Psoas muscle (tissue), 8 donors: ENCODE measurements around the gene GALNT16. TPM values are rescaled to one million over a fixed set of nuclear protein-coding genes. Genes with fewer than 3 reads are reported as not detected.

Experiments used
- ATAC-seq, 4 donors: fragments of 200-7000 bp; cut with Tn5 transposase; one replicate each; pipeline ENCODE4 v1.9.1; 2020; ENCODE audit warnings: moderate library complexity in 3 of 4, mild to moderate bottlenecking in 2 of 4
- DNase-seq, 2 donors: peaks; one replicate each; pipeline ENCODE4 v3.0.0-alpha.2; 2020
- H3K27ac ChIP-seq: fragments of 200-600 bp; one replicate; pipeline ENCODE4 v1.8.0; 2022
- H3K27me3 ChIP-seq, 3 donors: fragments of 200-600 bp in 1 of 3; one replicate each; pipeline versions ENCODE4 v1.6.1 to v1.8.0; 2013 to 2022; ENCODE audit warnings: low read length in 2 of 3, mild to moderate bottlenecking in 2 of 3, moderate library complexity in 1 of 3; ENCODE audit not compliant: insufficient read depth in 3 of 3
- H3K36me3 ChIP-seq, 2 donors: fragments of 200-600 bp in 1 of 2; one replicate each; pipeline versions ENCODE4 v1.6.1 to v1.8.0; 2013 to 2022; ENCODE audit warnings: low read depth in 1 of 2, mild to moderate bottlenecking in 1 of 2, moderate library complexity in 1 of 2; ENCODE audit not compliant: insufficient read depth in 1 of 2
- H3K4me1 ChIP-seq: fragments of 200-600 bp; one replicate; pipeline ENCODE4 v1.8.0; 2022
- H3K4me3 ChIP-seq: fragments of 200-600 bp; one replicate; pipeline ENCODE4 v1.8.0; 2022; ENCODE audit warnings: mild to moderate bottlenecking
- H3K9me3 ChIP-seq: fragments of 200-600 bp; one replicate; pipeline ENCODE4 v1.8.0; 2022
- CTCF ChIP-seq: fragments of 200-600 bp; IDR thresholded peaks from one replicate; pipeline ENCODE4 v1.8.0; 2022; ENCODE audit warnings: antibody characterized with exemption
- WGBS, 3 donors: extraction: QIAGEN DNeasy Blood & Tissue Kit; methylation state at CpG; one replicate each; pipeline versions ENCODE4 v1.1.6 to v1.1.7; 2013; 5-methylcytosine and 5-hydroxymethylcytosine counted together
- intact Hi-C, 2 donors: fragments of 100-400 bp; cut with DNase I; formaldehyde crosslinking; loops; one replicate each; pipeline versions ENCODE4 v1.11.0 to v1.14.2; 2022
- polyA plus RNA-seq, 3 donors: library from polyadenylated mRNA; stranded (reverse); fragments of 200-250 nt; gene quantifications; one replicate each; pipeline ENCODE4 v1.2.3, GENCODE V29; 2013
- total RNA-seq, 4 donors: library from RNA; stranded (reverse); fragmentation: NEBNext Ultra II Directional in 2 of 4; extraction: Animal tissue kit (Norgen Biotek cat#: 25700) in 2 of 4; gene quantifications; one replicate each; pipeline versions ENCODE4 v1.2.1 to v1.2.4, GENCODE V29; 2021 to 2023
- donor health status: healthy with polysubstance abuse.
- donor health status: DM: no; HTN: no; CAD: no; lungs with moderate emphysema.
- donor health status: Bipolar disorder and iron deficiency.
- donor health status: healthy.
- donor health status: DM: yes; HTN: yes; CAD: no.
- donor health status: DM: no; HTN: no; CAD: no.
- donor health status: DM: no; HTN: no; CAD: no.
- donor health status: DM: yes; HTN: yes; CAD: no.

GALNT16 gene
- total and polyA plus RNA-seq, 7 donors: 0.83 to 2.6 (median 1.7) TPM

GRCh38 chr14:69269381-69269780, 9.4 kb downstream of the GALNT16 start:
- Histone ChIP-seq H3K4me3 (no peak overlapping the region), H3K27ac (no peak overlapping the region), H3K27me3 (peaks cover 0 to 7% (median 3%) of the 10 kb centered on the region in 3 donors), H3K9me3 (no peaks in the 10 kb centered on the region), H3K36me3 (no peaks in the 10 kb centered on the region), H3K4me1 (no peaks in the 10 kb centered on the region)
- no peak for TF ChIP-seq CTCF
- ATAC-seq: no peak
- intact Hi-C loops: no loop called here
- WGBS, 3 donors: 90 to 100% (median 94%) methylated on average over 1 of the region's 1 CpG
- no peak for DNase-seq

- no peak for TF ChIP-seq CTCF
- DNase-seq: no peak
- WGBS, 3 donors: 83 to 90% (median 89%) methylated on average over 10 of the region's 10 CpGs
- Histone ChIP-seq H3K36me3 (no peaks in the 10 kb centered on the region), H3K27me3 (peaks cover 0 to 7% (median under 1%) of the 10 kb centered on the region in 3 donors), H3K9me3 (no peaks in the 10 kb centered on the region), H3K27ac (no peak overlapping the region), H3K4me1 (no peaks in the 10 kb centered on the region), H3K4me3 (no peak overlapping the region)
- ATAC-seq: no peak
- intact Hi-C loops: no loop called here
Measured at GRCh38 chr14:69270097-69270496, 10.1 kb downstream of the GALNT16 start.

- Histone ChIP-seq H3K27ac (no peak overlapping the region), H3K27me3 (peaks cover 0 to 4% (median 0%) of the 10 kb centered on the region in 3 donors), H3K4me1 (no peaks in the 10 kb centered on the region), H3K36me3 (no peaks in the 10 kb centered on the region), H3K4me3 (no peak overlapping the region), H3K9me3 (no peaks in the 10 kb centered on the region)
- 84 to 87% (median 87%) methylated on average over 21 of the region's 21 CpGs for WGBS, 3 donors
- intact Hi-C loops: no loop called here
- ATAC-seq: no peak
- TF ChIP-seq CTCF: no peak
- DNase-seq: no peak
Measured at GRCh38 chr14:69270795-69271708, 11.1 kb downstream of the GALNT16 start.

- no peaks in the 10 kb centered on the region for H3K27me3 ChIP-seq
- TF ChIP-seq CTCF: no peak
- H3K4me1 ChIP-seq: no peaks in the 10 kb centered on the region
- no peaks in the 10 kb centered on the region for H3K36me3 ChIP-seq
- H3K9me3 ChIP-seq: no peaks in the 10 kb centered on the region
- WGBS, 3 donors: 46 to 63% (median 54%) methylated on average over 2 of the region's 2 CpGs
- no peak overlapping the region for H3K27ac ChIP-seq
- no peak for ATAC-seq
- intact Hi-C loops: no loop called here
- DNase-seq: no peak
- no peak overlapping the region for H3K4me3 ChIP-seq
Measured at GRCh38 chr14:69274321-69274720, 14.4 kb downstream of the GALNT16 start.
